22Rv1 (cell line): Measurements from ENCODE around the gene OR10A2.

ENCODE experiments used
- ZFX ChIP-seq: fragments of 450-650 bp; IDR thresholded peaks from 2 replicates; pipeline ENCODE4 v1.6.1; 2017; ENCODE audit warnings: antibody characterized with exemption, borderline replicate concordance
- TF ChIP-seq, protein P1 (sequence below): fragments of 450-650 bp; IDR thresholded peaks from 2 replicates; pipeline ENCODE4 v1.5.1; 2017; ENCODE audit warnings: mild to moderate bottlenecking

DNA sequence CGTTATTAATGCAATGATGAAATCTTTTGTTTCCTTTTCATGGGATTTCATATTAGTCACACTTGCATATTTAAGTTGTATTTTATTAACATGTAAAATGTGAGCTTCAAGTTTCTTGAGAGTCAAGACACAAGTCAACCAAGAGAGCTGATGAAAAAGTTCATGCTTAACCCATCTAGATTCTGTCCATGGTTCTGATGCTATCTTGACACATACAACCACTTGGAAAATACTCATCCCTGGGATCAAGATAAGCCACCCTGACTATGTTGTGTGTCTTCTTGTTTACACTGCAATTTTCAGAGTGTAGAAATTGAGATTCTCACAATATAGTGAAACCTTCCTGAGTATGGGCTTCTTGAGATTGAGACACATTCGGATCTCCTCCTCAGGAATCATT, 12.9 kb downstream of the OR10A2 start:
- TF ChIP-seq, protein P1, sequence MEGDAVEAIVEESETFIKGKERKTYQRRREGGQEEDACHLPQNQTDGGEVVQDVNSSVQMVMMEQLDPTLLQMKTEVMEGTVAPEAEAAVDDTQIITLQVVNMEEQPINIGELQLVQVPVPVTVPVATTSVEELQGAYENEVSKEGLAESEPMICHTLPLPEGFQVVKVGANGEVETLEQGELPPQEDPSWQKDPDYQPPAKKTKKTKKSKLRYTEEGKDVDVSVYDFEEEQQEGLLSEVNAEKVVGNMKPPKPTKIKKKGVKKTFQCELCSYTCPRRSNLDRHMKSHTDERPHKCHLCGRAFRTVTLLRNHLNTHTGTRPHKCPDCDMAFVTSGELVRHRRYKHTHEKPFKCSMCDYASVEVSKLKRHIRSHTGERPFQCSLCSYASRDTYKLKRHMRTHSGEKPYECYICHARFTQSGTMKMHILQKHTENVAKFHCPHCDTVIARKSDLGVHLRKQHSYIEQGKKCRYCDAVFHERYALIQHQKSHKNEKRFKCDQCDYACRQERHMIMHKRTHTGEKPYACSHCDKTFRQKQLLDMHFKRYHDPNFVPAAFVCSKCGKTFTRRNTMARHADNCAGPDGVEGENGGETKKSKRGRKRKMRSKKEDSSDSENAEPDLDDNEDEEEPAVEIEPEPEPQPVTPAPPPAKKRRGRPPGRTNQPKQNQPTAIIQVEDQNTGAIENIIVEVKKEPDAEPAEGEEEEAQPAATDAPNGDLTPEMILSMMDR, result no peak
- no peak for TF ChIP-seq ZFX
